SK-N-SH treated with all-trans-retinoic acid at 6 μM for 48 hours (cell line): Measurements from ENCODE around the gene LONRF2.

ENCODE experiments used
- ARNTL ChIP-seq: fragments of 450-650 bp; formaldehyde crosslinking; IDR thresholded peaks from 2 replicates; pipeline ENCODE4 v1.5.0; 2020; ENCODE audit warnings: low read depth, mild to moderate bottlenecking, moderate library complexity, borderline replicate concordance
- BACH2 ChIP-seq: fragments of 250-450 bp; sonication (Bioruptor Pico); IDR thresholded peaks from 2 replicates; pipeline ENCODE4 v1.9.0; 2021; ENCODE audit warnings: mild to moderate bottlenecking, borderline replicate concordance
- ESRRG ChIP-seq: fragments of 250-450 bp; sonication (Bioruptor Pico); IDR thresholded peaks from 2 replicates; pipeline ENCODE4 v1.6.1; 2021; ENCODE audit warnings: mild to moderate bottlenecking
- RARB ChIP-seq: fragments of 250-450 bp; sonication (Bioruptor Pico); IDR thresholded peaks from 2 replicates; pipeline ENCODE4 v1.8.0; 2021; ENCODE audit warnings: mild to moderate bottlenecking, moderate library complexity
- SNAI2 ChIP-seq: fragments of 250-450 bp; sonication (Bioruptor Pico); IDR thresholded peaks from 2 replicates; pipeline ENCODE4 v1.5.0; 2020; ENCODE audit warnings: mild to moderate bottlenecking, moderate library complexity
- TCF4 ChIP-seq: fragments of 250-450 bp; sonication (Bioruptor Pico); IDR thresholded peaks from 2 replicates; pipeline ENCODE4 v1.8.0; 2021; ENCODE audit warnings: mild to moderate bottlenecking, moderate library complexity, borderline replicate concordance
- TOX ChIP-seq: fragments of 250-450 bp; sonication (Bioruptor Pico); IDR thresholded peaks from 2 replicates; pipeline ENCODE4 v1.8.0; 2021; ENCODE audit warnings: mild to moderate bottlenecking, moderate library complexity, borderline replicate concordance
- ZC3H10 ChIP-seq: fragments of 250-450 bp; sonication (Bioruptor Pico); IDR thresholded peaks from 2 replicates; pipeline ENCODE4 v1.5.1; 2021; ENCODE audit warnings: mild to moderate bottlenecking, moderate library complexity
- ZFP30 ChIP-seq: fragments of 450-650 bp; formaldehyde crosslinking; IDR thresholded peaks from 2 replicates; pipeline ENCODE4 v1.5.0; 2022; ENCODE audit warnings: mild to moderate bottlenecking, moderate library complexity
- ZNF8 ChIP-seq: fragments of 450-650 bp; formaldehyde crosslinking; IDR thresholded peaks from 2 replicates; pipeline ENCODE4 v1.5.0; 2020; ENCODE audit warnings: mild to moderate bottlenecking, moderate library complexity
- TF ChIP-seq, protein P1 (sequence below): fragments of 250-450 bp; sonication (Bioruptor Pico); IDR thresholded peaks from 2 replicates; pipeline ENCODE4 v1.8.0; 2021; ENCODE audit warnings: low read depth, mild to moderate bottlenecking, moderate library complexity, borderline replicate concordance
- TF ChIP-seq, protein P2 (sequence below): fragments of 250-450 bp; sonication (Bioruptor Pico); IDR thresholded peaks from 2 replicates; pipeline ENCODE4 v1.5.1; 2020; ENCODE audit warnings: low read depth, mild to moderate bottlenecking, moderate library complexity
- TF ChIP-seq, protein P3 (sequence below): fragments of 250-450 bp; sonication (Bioruptor Pico); IDR thresholded peaks from 2 replicates; pipeline ENCODE4 v1.5.1; 2021; ENCODE audit warnings: mild to moderate bottlenecking, moderate library complexity

DNA sequence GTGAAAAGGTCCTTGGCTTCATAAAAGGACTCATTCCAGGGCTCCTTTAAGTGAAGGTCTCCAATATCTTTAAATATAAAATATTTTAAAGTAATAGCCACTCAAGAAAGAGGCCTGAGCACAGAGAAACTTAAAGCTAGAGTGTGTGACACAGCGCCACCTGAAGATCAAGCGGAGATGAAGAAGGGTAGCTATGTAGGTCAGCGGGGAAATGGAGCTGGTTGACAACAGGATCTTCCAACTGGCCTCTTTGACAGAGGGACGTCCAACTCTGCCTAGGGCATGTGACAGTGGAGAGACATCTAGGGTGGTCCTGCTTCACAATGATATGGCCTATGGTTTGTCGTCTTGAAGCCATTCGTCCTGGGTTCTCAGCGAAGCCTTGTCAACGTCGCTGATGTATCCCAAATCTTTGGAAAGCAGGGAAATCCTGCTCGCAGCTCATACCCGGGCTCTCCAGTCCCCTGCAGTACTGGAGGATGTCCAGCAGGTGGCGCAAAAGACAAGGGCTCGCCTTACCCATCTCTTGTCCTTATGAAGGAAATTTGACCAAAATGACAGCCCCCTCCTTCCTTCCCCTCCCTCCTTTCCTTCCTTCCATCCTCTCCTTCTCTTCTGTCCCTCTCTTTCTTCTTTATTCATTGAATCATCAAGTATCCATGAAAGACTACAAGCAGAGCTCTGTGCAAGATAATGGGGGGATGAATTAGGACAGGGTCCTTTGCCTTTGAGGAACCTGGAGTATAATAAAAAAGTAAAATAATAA lies 59.6 kb downstream of the LONRF2 start:
- TF ChIP-seq, protein P1, sequence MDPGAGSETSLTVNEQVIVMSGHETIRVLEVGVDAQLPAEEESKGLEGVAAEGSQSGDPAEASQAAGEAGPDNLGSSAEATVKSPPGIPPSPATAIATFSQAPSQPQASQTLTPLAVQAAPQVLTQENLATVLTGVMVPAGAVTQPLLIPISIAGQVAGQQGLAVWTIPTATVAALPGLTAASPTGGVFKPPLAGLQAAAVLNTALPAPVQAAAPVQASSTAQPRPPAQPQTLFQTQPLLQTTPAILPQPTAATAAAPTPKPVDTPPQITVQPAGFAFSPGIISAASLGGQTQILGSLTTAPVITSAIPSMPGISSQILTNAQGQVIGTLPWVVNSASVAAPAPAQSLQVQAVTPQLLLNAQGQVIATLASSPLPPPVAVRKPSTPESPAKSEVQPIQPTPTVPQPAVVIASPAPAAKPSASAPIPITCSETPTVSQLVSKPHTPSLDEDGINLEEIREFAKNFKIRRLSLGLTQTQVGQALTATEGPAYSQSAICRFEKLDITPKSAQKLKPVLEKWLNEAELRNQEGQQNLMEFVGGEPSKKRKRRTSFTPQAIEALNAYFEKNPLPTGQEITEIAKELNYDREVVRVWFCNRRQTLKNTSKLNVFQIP = 0 out of 2 replicates have a peak, but pooled peaks have one; percentile 10
- TF ChIP-seq SNAI2 (CRISPR knock-in tag) (no peak), TCF4 (CRISPR knock-in tag) (no peak), ARNTL (CRISPR knock-in tag) (no peak), RARB (CRISPR knock-in tag) (no peak), TOX (CRISPR knock-in tag) (no peak), ESRRG (CRISPR knock-in tag) (no peak), ZNF8 (CRISPR knock-in tag) (no peak), ZFP30 (CRISPR knock-in tag) (no peak), ZC3H10 (CRISPR knock-in tag) (no peak), BACH2 (no peak)
- TF ChIP-seq, protein P2, sequence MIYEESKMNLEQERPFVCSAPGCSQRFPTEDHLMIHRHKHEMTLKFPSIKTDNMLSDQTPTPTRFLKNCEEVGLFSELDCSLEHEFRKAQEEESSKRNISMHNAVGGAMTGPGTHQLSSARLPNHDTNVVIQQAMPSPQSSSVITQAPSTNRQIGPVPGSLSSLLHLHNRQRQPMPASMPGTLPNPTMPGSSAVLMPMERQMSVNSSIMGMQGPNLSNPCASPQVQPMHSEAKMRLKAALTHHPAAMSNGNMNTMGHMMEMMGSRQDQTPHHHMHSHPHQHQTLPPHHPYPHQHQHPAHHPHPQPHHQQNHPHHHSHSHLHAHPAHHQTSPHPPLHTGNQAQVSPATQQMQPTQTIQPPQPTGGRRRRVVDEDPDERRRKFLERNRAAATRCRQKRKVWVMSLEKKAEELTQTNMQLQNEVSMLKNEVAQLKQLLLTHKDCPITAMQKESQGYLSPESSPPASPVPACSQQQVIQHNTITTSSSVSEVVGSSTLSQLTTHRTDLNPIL = no peak
- TF ChIP-seq, protein P3, sequence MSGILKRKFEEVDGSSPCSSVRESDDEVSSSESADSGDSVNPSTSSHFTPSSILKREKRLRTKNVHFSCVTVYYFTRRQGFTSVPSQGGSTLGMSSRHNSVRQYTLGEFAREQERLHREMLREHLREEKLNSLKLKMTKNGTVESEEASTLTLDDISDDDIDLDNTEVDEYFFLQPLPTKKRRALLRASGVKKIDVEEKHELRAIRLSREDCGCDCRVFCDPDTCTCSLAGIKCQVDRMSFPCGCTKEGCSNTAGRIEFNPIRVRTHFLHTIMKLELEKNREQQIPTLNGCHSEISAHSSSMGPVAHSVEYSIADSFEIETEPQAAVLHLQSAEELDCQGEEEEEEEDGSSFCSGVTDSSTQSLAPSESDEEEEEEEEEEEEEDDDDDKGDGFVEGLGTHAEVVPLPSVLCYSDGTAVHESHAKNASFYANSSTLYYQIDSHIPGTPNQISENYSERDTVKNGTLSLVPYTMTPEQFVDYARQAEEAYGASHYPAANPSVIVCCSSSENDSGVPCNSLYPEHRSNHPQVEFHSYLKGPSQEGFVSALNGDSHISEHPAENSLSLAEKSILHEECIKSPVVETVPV (CRISPR knock-in tag) = no peak
